H9 (cell line): Measurements from ENCODE around the gene PLCB1. TPM values are rescaled to one million over a fixed set of nuclear protein-coding genes. Genes with fewer than 3 reads are reported as not detected.

ENCODE experiments used
- DNase-seq: peaks from one replicate; pipeline ENCODE4 v3.0.0-alpha.2; 2017
- H2AFZ ChIP-seq: one replicate; pipeline ENCODE4 v1.6.1; 2013; ENCODE audit warnings: mild to moderate bottlenecking, low read length, control low read depth, moderate library complexity
- H2AK5ac ChIP-seq: 2 replicates; pipeline ENCODE4 v1.6.1; 2013; ENCODE audit warnings: low read length, control low read depth, mixed read lengths; ENCODE audit not compliant: insufficient read length
- H2BK120ac ChIP-seq: one replicate; pipeline ENCODE4 v1.6.1; 2013; ENCODE audit warnings: low read depth, mild to moderate bottlenecking, low read length, control low read depth, inconsistent platforms; ENCODE audit not compliant: poor library complexity, severe bottlenecking
- H2BK12ac ChIP-seq: 2 replicates; pipeline ENCODE4 v1.6.1; 2013; ENCODE audit warnings: low read length, control low read depth, mixed read lengths, low read depth; ENCODE audit not compliant: insufficient read length
- H2BK15ac ChIP-seq: 2 replicates; pipeline ENCODE4 v1.6.1; 2013; ENCODE audit warnings: low read depth, low read length, control low read depth
- H2BK20ac ChIP-seq: one replicate; pipeline ENCODE4 v1.6.1; 2013; ENCODE audit warnings: low read depth, mild to moderate bottlenecking, low read length, control low read depth, inconsistent platforms; ENCODE audit not compliant: poor library complexity, severe bottlenecking
- H2BK5ac ChIP-seq: 2 replicates; pipeline ENCODE4 v1.6.1; 2013; ENCODE audit warnings: low read length, control low read depth, mixed read lengths; ENCODE audit not compliant: insufficient read length
- H3K14ac ChIP-seq: 2 replicates; pipeline ENCODE4 v1.6.1; 2013; ENCODE audit warnings: low read length, control low read depth; ENCODE audit not compliant: insufficient read depth
- H3K18ac ChIP-seq: 2 replicates; pipeline ENCODE4 v1.6.1; 2013; ENCODE audit warnings: low read depth, mild to moderate bottlenecking, mixed read lengths, low read length, control low read depth; ENCODE audit not compliant: insufficient read length
- H3K23ac ChIP-seq: 2 replicates; pipeline ENCODE4 v1.6.1; 2013; ENCODE audit warnings: low read length, control low read depth, mixed read lengths, low read depth; ENCODE audit not compliant: insufficient read length
- H3K23me2 ChIP-seq: 2 replicates; pipeline ENCODE4 v1.6.1; 2013; ENCODE audit warnings: low read depth, mild to moderate bottlenecking, mixed read lengths, low read length, control low read depth; ENCODE audit not compliant: insufficient read length, poor library complexity, severe bottlenecking
- H3K27ac ChIP-seq: 2 replicates; pipeline ENCODE4 v1.5.1; 2013; ENCODE audit warnings: low read length, control low read depth, mixed read lengths, low read depth; ENCODE audit not compliant: insufficient read length
- H3K27me3 ChIP-seq: 2 replicates; pipeline ENCODE4 v1.6.1; 2013; ENCODE audit warnings: low read length, control low read depth, inconsistent platforms; ENCODE audit not compliant: insufficient read depth
- H3K4ac ChIP-seq: 2 replicates; pipeline ENCODE4 v1.6.1; 2013; ENCODE audit warnings: low read depth, mild to moderate bottlenecking, control low read depth, inconsistent platforms, low read length, moderate library complexity
- H3K4me1 ChIP-seq: 2 replicates; pipeline ENCODE4 v1.6.1; 2013; ENCODE audit warnings: low read length, control low read depth, inconsistent platforms; ENCODE audit not compliant: insufficient read depth
- H3K4me2 ChIP-seq: 2 replicates; pipeline ENCODE4 v1.6.1; 2013; ENCODE audit warnings: low read length, control low read depth, mixed read lengths; ENCODE audit not compliant: insufficient read length, insufficient read depth
- H3K56ac ChIP-seq: 2 replicates; pipeline ENCODE4 v1.6.1; 2013; ENCODE audit warnings: low read depth, mild to moderate bottlenecking, mixed read lengths, low read length, control low read depth; ENCODE audit not compliant: insufficient read length
- H3K79me1 ChIP-seq: 2 replicates; pipeline ENCODE4 v1.6.1; 2013; ENCODE audit warnings: low read depth, mild to moderate bottlenecking, moderate library complexity, low read length, control low read depth, inconsistent platforms; ENCODE audit not compliant: insufficient read depth, poor library complexity, severe bottlenecking
- H3K79me2 ChIP-seq: 2 replicates; pipeline ENCODE4 v1.6.1; 2013; ENCODE audit warnings: low read length, control low read depth, inconsistent platforms; ENCODE audit not compliant: insufficient read depth
- H3K9ac ChIP-seq: 2 replicates; pipeline ENCODE4 v1.6.1; 2013; ENCODE audit warnings: low read length, control low read depth, mixed read lengths; ENCODE audit not compliant: insufficient read length; ENCODE audit errors: extremely low read depth
- H3K9me3 ChIP-seq: one replicate; pipeline ENCODE4 v1.6.1; 2013; ENCODE audit warnings: low read depth, low read length, inconsistent platforms; ENCODE audit not compliant: control insufficient read depth
- H3T11ph ChIP-seq: one replicate; pipeline ENCODE4 v1.6.1; 2013; ENCODE audit warnings: mild to moderate bottlenecking, low read length, control low read depth, inconsistent platforms
- H4K20me1 ChIP-seq: one replicate; pipeline ENCODE4 v1.6.1; 2013; ENCODE audit not compliant: control insufficient read depth, insufficient read length, insufficient read depth
- H4K5ac ChIP-seq: 2 replicates; pipeline ENCODE4 v1.6.1; 2013; ENCODE audit warnings: low read depth, mild to moderate bottlenecking, mixed read lengths, low read length, control low read depth; ENCODE audit not compliant: insufficient read length
- H4K8ac ChIP-seq: replicated peaks from 2 replicates; pipeline ENCODE4 v1.6.1; 2013; ENCODE audit warnings: low read length, control low read depth, mixed read lengths, low read depth; ENCODE audit not compliant: insufficient read length
- H4K91ac ChIP-seq: 2 replicates; pipeline ENCODE4 v1.6.1; 2013; ENCODE audit warnings: low read depth, mild to moderate bottlenecking, moderate library complexity, mixed read lengths, low read length, control low read depth; ENCODE audit not compliant: insufficient read length
- H3K27ac Mint-ChIP-seq, 3 experiments: 2 replicates in 2 of 3; 3 replicates in 1 of 3; pipeline ENCODE4 v1.8.0; 2020 to 2021; ENCODE audit warnings: mixed read lengths in 3 of 3, mild to moderate bottlenecking in 1 of 3, moderate library complexity in 1 of 3
- H3K27me3 Mint-ChIP-seq: 2 replicates; pipeline ENCODE4 v1.8.0; 2021; ENCODE audit warnings: low read depth, mild to moderate bottlenecking, moderate library complexity, mixed read lengths
- H3K36me3 Mint-ChIP-seq, 3 experiments: 2 replicates in 2 of 3; 3 replicates in 1 of 3; pipeline ENCODE4 v1.8.0; 2020 to 2021; ENCODE audit warnings: low read depth in 3 of 3, mixed read lengths in 3 of 3; ENCODE audit not compliant: insufficient read depth in 1 of 3
- H3K4me1 Mint-ChIP-seq, 2 experiments: 2 replicates each; pipeline ENCODE4 v1.8.0; 2020; ENCODE audit warnings: mixed read lengths in 2 of 2
- H3K4me3 Mint-ChIP-seq, 2 experiments: 2 replicates in 1 of 2; 3 replicates in 1 of 2; pipeline ENCODE4 v1.8.0; 2020 to 2021; ENCODE audit warnings: mild to moderate bottlenecking in 2 of 2, mixed read lengths in 2 of 2, moderate library complexity in 1 of 2
- H3K9me3 Mint-ChIP-seq, 2 experiments: 2 replicates in 1 of 2; 3 replicates in 1 of 2; pipeline ENCODE4 v1.8.0; 2020; ENCODE audit warnings: mild to moderate bottlenecking in 2 of 2, mixed read lengths in 2 of 2, moderate library complexity in 1 of 2
- WGBS: extraction: QIAGEN DNeasy Blood & Tissue Kit; methylation state at CpG from one replicate; pipeline ENCODE4 v1.1.7; 2013; ENCODE audit warnings: missing lambda C conversion rate, low lambda C conversion rate, mixed read lengths; ENCODE audit not compliant: insufficient read length; ENCODE audit errors: extremely low coverage; 5-methylcytosine and 5-hydroxymethylcytosine counted together
- total RNA-seq: library from RNA; stranded (reverse); gene quantifications from 2 replicates; pipeline ENCODE4 v1.2.1, GENCODE V29; 2021
- TF ChIP-seq, protein P1 (sequence below): fragments of 200-600 bp; sonication (generic); conservative IDR thresholded peaks from 3 replicates; pipeline ENCODE4 v1.8.0; 2021; ENCODE audit warnings: antibody characterized with exemption, mild to moderate bottlenecking

The PLCB1 gene
- total RNA-seq, 1 experiment from 2014 or later, result 11.5 TPM

DNA sequence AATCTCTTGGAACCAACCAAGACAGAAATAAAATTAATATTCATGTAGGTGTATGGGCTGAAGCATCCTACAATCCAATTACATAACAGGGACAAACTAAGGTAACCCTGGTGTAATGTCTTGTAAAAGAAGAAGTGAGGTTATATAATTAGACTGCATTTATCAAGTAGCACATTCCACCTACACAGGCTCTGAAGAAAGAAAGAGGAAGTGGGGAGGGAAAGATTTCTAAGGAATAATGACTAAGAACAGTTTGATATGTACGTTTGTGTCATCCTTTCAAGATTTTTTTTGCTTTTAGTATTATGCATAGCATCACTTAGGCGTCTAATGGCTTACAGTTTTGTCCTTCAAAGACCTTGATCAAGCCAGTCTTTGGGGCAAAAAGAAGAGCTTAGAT, 139.7 kb downstream of the PLCB1 start:
- no peak overlapping the region for H2AFZ ChIP-seq
- no peaks in the 10 kb centered on the region for H3K27me3 ChIP-seq
- Mint-ChIP-seq H3K36me3 (no peaks in the 10 kb centered on the region), H3K9me3 (peaks cover 0 to 2% of the 10 kb centered on the region in 2 experiments; a peak in 1 of 5 replicates), H3K27ac (no peak overlapping the region), H3K4me1 (no peaks in the 10 kb centered on the region), H3K4me3 (no peak overlapping the region), H3K27me3 (no peaks in the 10 kb centered on the region)
- no peak overlapping the region for H3K4me2 ChIP-seq
- no peak overlapping the region for H3K9ac ChIP-seq
- H3K56ac ChIP-seq, result no peak overlapping the region
- H3K23me2 ChIP-seq, result no peaks in the 10 kb centered on the region
- no peak overlapping the region for H3K18ac ChIP-seq
- H3K14ac ChIP-seq, result no peak overlapping the region
- no peak overlapping the region for H3T11ph ChIP-seq
- H4K20me1 ChIP-seq, result no peaks in the 10 kb centered on the region
- no peak for DNase-seq
- no peak overlapping the region for H2BK20ac ChIP-seq
- no peak overlapping the region for H4K5ac ChIP-seq
- no peak overlapping the region for H4K8ac ChIP-seq
- H2BK120ac ChIP-seq, result no peak overlapping the region
- no peaks in the 10 kb centered on the region for H3K4me1 ChIP-seq
- no peak overlapping the region for H4K91ac ChIP-seq
- H2BK15ac ChIP-seq, result no peak overlapping the region
- H3K9me3 ChIP-seq, result no peaks in the 10 kb centered on the region
- H2AK5ac ChIP-seq, result no peak overlapping the region
- no peak overlapping the region for H3K4ac ChIP-seq
- no peak overlapping the region for H3K23ac ChIP-seq
- no peaks in the 10 kb centered on the region for H3K79me1 ChIP-seq
- no peak overlapping the region for H3K27ac ChIP-seq
- H3K79me2 ChIP-seq, result no peaks in the 10 kb centered on the region
- no CpG with 5 or more reads among the region's 2 CpGs for WGBS
- no peak overlapping the region for H2BK5ac ChIP-seq
- no peak overlapping the region for H2BK12ac ChIP-seq
- TF ChIP-seq, protein P1, sequence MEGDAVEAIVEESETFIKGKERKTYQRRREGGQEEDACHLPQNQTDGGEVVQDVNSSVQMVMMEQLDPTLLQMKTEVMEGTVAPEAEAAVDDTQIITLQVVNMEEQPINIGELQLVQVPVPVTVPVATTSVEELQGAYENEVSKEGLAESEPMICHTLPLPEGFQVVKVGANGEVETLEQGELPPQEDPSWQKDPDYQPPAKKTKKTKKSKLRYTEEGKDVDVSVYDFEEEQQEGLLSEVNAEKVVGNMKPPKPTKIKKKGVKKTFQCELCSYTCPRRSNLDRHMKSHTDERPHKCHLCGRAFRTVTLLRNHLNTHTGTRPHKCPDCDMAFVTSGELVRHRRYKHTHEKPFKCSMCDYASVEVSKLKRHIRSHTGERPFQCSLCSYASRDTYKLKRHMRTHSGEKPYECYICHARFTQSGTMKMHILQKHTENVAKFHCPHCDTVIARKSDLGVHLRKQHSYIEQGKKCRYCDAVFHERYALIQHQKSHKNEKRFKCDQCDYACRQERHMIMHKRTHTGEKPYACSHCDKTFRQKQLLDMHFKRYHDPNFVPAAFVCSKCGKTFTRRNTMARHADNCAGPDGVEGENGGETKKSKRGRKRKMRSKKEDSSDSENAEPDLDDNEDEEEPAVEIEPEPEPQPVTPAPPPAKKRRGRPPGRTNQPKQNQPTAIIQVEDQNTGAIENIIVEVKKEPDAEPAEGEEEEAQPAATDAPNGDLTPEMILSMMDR, result no peak
